Stromal cell of bone marrow (primary cell): ENCODE results near the gene RASSF5.

Experiments used
- DNase-seq: peaks from one replicate; pipeline ENCODE4 v3.0.0-alpha.2; 2012; ENCODE audit warnings: low read depth

The RASSF5 gene

DNA sequence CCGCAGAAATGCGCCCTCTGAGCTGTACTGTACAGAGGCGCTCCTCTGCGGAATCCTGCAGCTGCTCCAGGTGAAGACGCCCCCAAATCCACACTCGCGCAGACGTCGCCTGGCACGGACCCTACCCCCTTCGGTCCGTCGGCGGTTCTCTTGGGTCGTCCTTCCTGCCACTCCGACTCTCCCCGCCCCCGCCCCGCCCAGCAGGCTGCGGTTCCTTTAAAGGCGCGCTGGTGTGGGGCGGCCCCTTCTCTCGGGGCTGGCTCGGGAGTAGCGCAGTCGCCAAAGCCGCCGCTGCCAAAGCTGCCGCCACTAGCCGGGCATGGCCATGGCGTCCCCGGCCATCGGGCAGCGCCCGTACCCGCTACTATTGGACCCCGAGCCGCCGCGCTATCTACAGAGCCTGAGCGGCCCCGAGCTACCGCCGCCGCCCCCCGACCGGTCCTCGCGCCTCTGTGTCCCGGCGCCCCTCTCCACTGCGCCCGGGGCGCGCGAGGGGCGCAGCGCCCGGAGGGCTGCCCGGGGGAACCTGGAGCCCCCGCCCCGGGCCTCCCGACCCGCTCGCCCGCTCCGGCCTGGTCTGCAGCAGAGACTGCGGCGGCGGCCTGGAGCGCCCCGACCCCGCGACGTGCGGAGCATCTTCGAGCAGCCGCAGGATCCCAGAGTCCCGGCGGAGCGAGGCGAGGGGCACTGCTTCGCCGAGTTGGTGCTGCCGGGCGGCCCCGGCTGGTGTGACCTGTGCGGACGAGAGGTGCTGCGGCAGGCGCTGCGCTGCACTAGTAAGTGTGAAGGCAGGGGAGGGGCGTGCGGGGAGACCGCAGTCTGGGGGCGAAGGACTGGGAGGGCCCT lies at the start of gene RASSF5:
TSS of gene RASSF5 (plus strand) at position 248 of the 846 bp plus-strand sequence. CDS start at position 320, 72 bp downstream.
- DNase-seq: no peak

- DNase-seq: no peak
Measured at GRCh38 chr1:206459703-206460102, 47.6 kb upstream of the RASSF5 start.

- no peak for DNase-seq
Measured at GRCh38 chr1:206460836-206461426, 46.4 kb upstream of the RASSF5 start.

DNA sequence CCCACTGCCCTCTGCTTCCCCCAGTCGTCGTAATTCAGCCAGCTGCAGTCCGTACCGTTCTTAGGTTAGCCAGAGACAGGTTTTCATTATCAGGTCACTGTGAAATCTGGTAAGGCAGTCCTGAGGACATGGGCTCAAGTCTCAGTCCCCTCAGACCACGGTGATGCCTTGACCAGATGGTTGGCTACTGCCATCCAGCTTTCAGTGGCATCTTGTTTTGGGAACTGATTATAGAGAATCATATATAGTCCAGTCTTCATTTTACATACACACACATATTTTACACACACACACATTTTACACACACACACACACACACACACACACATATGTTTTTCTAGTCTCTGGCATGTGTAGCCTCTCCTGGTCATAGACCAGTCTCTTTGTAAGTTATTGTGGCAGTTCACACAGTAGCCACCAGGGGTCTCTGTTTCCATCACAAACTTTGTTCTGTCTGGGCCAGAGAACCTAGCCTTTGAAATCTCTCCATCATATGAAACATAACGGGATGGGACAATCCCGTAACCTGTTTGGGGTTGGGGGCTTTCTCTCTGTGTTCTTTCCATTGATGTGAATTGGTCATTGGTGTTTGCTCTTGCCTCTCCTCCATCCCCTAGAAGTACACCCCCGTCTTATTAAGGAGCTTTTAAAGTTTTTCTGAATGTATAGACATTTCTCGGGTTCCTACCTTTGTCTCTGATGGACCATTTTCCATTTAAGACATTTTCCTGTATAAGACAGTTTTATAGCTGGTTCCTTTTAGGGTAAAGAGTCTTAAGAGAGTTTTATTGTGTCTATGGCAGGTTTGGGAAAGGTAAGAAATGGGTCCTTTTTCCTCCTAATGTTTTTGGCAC lies 45.5 kb upstream of the RASSF5 start:
- DNase-seq: peak; percentile 62

DNA sequence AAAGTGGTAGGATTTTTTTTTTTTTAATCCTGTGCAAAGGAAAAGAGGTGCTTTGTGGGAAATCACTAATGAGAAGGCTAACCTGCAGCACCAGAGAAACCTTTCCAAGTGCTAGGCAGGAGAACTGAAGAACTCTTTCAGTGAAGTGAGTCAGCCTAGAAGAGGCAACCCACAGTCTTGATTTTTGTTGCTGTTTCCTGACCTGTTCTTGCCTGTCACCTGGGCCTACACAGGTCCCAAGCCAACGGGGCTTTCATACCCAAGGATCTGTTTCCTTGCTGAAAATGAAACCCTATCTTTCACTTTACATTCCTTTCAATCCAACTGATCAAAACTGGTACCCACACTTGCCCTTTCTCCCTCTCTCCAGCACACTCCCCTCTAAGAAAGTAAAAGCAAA lies 44.2 kb upstream of the RASSF5 start:
- DNase-seq: no peak

GRCh38 chr1:206463911-206464310 lies 43.4 kb upstream of the RASSF5 start:
- DNase-seq: no peak

DNA sequence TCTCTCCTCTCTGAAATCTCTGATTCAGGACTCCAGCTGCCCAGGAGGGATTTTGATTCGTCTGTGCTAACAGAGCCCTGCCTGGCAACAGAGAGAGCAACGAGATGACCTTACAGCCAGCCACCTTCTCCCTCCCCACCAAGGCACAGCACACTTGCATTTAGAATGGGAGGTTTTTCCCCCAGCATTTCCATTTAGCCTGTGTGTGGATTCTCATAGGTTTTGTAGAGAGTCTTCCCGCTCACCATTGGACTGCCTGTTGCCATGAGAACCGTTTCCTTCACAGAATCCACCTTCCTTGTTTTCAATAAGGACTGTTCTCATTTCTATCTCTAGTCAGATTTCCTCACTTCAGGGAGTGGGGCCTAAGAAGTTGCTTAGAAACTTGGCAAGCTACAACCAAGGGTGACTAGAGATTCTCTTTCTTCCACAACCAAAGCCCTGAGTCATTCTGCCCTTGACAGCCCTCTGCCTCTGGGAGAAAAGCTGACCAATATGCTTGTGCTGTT lies 42.8 kb upstream of the RASSF5 start:
- peak; percentile 94 for DNase-seq

GRCh38 chr1:206465951-206466350 lies 41.4 kb upstream of the RASSF5 start:
- no peak for DNase-seq

DNA sequence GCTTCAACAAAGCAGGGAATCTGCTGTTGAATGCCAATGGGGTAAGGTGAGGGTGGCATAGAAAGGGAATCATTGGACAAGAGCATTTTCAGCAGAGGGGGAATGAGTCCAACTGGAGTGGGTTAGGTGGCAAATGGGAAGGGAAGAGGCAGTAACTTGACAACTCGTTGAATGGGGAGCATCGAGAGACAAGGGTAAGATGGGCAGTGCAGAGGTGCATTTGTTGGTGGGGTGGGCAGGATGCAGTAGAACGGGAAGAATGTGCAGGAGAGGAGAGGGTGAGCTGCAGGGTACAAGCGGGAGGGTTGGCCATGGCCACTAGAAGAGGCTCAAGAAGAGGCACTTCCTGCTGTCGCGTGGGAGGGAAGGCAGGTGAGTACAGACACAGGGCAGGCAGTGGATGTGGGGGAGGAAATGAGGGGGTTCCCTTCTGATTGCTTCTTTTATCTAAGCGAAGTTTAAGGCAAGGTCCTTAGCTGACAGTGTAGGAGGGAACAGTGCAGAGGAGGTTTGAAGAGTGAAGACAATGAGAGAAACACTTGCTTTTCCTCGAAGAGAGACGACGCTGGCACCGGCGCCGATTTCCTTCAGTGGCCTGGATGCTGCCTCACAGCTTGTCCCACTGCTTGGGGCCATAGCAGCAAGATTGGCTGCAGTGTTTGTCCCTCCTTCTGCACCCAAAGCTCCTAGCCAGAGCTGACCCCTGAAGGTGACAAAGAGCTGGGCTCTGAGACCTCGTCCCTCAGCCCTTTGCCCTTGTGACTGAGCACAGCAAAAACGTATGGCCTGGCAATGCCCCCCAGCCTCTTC lies 40.3 kb upstream of the RASSF5 start:
- no peak for DNase-seq

- DNase-seq: no peak
Measured at GRCh38 chr1:206467915-206468314, 39.4 kb upstream of the RASSF5 start.

DNA sequence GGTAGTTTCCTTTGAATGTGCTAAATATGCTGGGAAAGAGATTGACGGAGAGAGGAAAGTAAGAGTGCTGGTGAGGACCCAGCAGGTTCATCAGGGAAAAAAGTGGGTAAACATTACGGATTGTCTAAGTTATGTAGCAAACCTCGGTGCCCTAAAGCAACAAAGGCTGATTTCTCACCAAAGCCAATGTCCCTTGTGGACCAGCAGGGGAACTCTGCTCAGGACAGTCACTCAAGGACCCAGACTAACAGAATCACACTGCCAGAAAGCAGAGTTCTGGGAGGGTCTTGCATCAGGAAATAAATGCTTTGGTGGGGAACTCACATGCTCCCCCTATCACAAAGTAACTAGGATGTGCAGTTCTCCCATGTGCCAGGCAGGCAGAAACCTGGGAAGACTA lies 38.8 kb upstream of the RASSF5 start:
- no peak for DNase-seq

DNA sequence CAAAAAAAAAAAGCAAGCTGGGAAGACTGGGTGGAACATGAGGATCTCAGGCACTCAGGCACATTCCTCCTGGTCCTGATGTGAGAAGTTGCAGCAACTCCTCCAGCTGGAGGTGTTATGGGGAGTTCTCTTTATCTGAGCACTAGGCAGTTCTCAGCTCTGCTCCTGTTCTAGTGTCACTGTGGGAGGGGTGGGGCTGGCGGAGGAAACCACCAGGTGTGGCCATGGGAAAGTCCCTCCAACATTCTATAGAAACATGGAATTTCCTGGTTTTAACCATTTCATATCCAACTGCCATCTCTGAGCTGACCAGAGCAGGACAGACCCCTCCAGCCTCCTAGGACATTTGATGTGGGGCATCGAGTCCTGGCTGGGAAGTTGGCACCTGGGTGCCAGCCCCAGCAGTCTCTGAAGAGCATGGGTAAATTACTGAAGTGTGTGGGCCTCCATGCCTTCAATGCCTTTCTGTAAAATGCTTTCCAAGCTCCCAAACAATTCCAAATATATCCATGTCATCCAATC lies 37.9 kb upstream of the RASSF5 start:
- no peak for DNase-seq

- DNase-seq: peak; percentile 59
Measured at GRCh38 chr1:206469933-206470691, 37.2 kb upstream of the RASSF5 start, which contains the start of gene IKBKE. IKBKE (plus strand) TSS chr1:206470476; CDS start chr1:206473228, 2,752 bp downstream.

- peak; percentile 29 for DNase-seq
Measured at GRCh38 chr1:206470692-206471414, 36.5 kb upstream of the RASSF5 start.

GRCh38 chr1:206471415-206471801 lies 35.9 kb upstream of the RASSF5 start:
- DNase-seq: no peak

DNA sequence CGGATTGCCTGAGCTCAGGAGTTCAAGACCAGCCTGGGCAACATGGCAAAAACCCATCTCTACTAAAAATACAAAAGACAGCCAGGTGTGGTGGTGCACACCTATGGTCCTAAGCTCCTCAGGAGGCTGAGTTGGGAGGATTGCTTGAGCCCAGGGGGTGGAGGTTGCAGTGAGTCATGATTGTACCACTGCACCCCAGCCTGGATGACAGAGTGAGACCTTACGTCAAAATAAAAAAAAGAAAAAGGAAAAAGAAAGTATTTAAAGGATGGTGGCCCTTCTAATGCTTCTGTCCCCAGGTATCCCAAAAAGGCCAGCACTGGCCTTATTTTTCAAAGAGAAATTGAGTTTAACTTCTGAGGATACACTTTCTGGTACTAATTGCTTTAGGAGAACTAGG lies 35.3 kb upstream of the RASSF5 start:
- DNase-seq: no peak

- peak; percentile 13 for DNase-seq
Measured at GRCh38 chr1:206472454-206472853, 34.9 kb upstream of the RASSF5 start.

DNA sequence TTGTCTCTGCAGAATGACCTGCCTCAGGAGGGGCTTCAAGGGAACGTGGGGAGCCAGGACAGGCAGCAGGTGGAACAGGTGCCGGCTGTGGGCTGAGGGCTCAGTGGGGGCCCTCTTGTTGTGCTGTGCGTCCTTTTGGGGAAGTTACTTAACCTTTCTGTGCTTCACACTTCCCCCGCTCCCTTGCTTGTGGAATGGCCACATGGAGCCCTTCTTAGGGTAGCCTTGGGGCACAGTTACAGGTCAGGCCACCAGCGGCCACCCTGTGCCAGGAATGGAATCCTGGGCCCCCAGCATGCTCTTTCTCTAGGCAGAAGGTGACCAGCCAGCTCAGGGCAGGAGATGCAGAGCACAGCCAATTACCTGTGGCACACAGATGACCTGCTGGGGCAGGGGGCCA lies 34.4 kb upstream of the RASSF5 start:
- DNase-seq: no peak

DNA sequence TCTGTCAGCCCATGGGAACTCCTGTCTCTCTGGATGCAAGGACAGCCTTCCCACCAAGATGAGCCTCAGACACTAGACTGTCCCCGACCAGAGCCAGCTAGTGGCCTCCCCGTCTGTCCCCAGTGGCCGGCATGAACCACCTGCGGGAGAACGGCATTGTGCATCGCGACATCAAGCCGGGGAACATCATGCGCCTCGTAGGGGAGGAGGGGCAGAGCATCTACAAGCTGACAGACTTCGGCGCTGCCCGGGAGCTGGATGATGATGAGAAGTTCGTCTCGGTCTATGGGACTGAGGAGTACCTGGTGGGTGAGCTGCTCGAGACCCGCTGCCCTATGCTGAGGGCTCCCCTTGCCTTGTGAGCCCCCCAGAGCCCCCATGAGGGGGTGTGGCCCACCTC lies 31.3 kb upstream of the RASSF5 start:
- no peak for DNase-seq

DNA sequence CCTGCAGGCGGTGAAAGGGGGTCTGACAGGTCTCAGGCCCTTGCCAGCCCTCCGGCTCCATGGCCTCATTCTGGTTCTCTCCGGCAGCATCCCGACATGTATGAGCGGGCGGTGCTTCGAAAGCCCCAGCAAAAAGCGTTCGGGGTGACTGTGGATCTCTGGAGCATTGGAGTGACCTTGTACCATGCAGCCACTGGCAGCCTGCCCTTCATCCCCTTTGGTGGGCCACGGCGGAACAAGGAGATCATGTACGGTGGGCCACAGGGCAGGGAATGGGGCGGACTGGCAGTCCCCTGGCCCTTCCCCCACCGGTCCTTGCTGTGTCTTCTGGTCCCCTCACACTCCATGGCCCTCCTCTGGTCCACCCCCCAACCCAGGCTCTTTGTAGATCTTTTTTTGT lies 30.7 kb upstream of the RASSF5 start:
- no peak for DNase-seq
